GM21447 (cell line): ENCODE measurements around the gene FABP1.

Experiments used
- ATAC-seq: cut with Tn5 transposase; IDR thresholded peaks from one replicate; pipeline ENCODE4 v1.9.1; 2021; ENCODE audit not compliant: unreplicated experiment

FABP1 gene

DNA sequence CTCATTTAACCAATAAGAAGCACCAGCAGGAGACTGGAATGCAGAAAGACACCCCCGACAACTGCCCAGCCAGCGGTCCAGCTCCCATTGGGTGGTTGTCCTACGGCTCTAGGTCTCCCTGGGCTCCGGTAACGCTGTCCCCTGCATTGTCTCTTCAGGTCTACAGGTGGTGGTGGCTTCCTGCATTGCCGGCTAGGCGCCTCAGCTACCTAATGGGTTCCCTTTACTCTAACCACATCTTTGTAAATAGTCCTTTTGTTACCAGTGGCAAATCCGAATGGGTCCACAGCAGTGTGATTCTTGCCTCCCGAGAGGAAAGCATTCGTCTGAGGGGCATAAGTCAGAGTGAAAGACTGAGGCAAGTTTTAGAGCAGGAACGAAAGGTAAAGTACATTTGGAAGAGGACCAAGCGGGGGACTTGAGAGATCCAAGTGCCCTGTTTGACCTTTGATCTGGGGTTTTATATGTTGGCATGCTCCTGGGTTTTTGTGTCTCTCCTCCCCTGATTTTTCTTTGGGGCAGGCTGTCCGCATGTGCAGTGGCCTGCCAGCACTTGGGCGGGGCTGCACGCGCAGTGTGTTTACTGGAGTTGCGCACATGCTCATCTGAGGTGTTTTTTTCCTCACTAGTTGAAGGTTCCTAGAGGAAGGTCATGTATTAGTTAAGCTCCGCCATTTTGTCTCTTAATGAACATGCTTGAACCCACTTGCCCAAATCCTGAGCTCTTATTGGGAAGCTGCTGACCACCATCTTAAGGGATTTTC lies 11.0 kb downstream of the FABP1 start:
- no peak for ATAC-seq

DNA sequence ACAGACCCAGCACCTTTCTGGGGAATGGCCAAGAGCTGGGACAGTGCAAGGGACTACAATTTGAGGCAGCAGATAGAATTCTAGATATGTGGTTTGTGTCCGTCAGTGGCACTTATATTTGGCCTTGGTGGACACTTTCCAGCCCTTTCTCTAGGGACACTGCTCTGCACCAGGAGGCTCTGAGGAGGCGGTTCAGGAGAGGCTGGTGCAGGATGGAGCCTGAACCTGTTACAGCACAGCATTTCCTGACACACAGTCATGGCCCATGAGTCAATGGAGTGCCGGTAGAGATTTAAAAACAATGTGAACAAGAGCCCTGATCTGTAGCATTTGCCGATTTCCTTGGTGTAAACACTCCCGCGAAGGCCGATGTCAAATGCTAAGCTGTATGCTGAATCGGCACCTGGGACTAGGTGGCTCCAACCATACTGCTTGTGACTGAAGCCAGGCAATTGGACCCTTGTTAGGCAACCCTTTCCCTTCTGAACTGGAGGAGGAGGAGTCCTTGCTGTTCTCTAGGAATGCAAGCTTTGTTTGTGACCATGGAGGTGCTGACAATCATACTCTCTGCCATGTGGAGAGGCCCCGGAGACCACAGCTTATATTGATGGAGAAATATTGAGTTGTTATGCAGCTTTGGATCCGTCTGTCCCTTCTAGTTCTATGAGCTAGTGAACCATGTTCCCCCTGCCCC lies 11.9 kb downstream of the FABP1 start:
- ATAC-seq, result no peak

DNA sequence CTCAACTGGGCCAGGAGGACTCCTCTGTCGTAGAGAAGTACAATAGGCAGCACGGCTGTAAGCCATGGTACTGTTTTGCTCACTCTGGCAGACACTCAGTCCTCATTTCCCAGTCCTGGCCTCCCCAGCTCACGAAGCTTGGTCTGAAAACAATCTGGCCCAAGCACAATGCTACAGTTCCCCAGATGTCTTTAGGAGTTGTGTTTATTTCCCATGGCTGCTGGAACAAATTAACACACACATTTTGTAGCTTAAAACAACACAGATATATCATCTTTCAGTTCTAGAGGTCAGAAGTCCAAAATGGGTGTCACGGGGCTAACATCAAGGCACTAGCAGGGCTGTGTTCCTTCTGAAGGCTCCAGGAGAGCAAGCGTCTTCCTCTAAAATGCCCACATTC lies 13.0 kb downstream of the FABP1 start:
- no peak for ATAC-seq

DNA sequence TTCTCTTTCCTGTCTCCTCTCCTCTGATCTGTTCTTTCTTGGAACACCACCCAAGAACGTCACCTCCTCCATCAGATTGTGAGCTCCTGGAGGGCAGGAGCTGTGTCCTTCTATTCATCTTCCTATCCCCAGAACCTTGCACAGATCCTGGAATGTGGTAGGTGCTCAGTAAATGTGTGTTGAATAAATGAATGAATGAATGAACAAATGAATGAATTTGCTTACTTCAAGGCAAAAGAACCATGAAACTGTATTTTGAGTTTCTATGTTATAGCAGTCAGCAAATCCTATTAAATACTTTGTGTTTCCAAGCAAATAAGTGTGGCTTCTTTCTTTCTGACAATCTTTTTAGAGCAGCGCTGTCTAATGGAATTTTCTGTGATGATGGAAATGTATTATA lies 14.8 kb downstream of the FABP1 start:
- ATAC-seq, result no peak

DNA sequence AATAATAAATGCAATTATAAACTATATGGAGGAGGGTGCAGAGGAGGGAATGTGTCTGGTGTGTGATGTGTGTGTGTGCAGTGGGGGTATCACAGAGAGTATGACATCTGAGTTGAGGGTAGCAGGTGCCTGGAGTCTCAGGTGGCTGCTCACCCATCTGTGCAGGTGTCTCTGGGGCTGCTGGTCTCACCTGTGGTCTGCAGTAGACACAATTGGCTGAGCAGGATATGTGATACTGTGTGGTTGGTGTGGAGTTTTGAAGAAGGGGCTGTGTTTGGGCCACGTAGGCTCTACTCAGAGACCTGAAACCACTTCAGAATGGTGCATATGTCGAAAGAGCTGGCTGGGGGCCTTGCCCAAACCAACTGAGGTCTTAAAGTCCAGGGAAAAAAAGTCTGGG lies 17.0 kb downstream of the FABP1 start:
- no peak for ATAC-seq

DNA sequence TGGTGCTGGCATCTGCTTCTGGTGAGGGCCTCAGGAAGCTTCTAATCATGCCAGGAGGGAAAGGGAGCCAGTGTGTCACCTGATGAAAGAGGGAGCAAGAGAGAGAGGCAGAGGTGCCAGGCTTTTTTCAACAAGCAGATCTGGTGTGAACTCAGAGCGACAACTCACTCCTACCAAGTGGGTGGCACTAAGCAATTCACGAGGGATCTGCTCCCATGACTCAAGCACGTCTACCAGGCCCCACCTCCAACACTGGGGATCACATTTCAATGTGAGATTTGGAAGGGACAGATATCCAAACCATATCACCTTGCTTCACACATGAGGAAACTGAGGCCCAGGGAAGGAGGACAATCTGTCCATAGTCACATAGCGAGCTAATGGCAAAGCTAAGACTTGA lies 19.1 kb downstream of the FABP1 start:
- ATAC-seq, result no peak

DNA sequence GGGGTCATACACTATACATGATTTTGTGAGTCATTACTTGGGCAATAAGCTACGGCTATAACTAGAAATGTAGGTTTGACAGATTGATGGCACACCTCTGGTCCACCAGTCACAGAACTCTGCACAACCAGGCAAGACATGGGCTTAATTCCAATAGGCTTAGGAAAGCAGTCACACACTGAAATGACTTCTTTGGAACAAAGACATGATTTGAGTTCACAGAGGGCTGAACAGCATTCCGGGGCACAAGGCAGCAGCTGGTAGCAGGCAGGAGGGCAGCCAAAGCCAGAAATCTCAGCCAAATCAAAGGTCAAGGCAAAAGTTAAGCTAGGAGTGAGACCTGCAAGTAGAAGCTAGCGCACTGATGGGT lies 27.4 kb downstream of the FABP1 start:
- no peak for ATAC-seq

DNA sequence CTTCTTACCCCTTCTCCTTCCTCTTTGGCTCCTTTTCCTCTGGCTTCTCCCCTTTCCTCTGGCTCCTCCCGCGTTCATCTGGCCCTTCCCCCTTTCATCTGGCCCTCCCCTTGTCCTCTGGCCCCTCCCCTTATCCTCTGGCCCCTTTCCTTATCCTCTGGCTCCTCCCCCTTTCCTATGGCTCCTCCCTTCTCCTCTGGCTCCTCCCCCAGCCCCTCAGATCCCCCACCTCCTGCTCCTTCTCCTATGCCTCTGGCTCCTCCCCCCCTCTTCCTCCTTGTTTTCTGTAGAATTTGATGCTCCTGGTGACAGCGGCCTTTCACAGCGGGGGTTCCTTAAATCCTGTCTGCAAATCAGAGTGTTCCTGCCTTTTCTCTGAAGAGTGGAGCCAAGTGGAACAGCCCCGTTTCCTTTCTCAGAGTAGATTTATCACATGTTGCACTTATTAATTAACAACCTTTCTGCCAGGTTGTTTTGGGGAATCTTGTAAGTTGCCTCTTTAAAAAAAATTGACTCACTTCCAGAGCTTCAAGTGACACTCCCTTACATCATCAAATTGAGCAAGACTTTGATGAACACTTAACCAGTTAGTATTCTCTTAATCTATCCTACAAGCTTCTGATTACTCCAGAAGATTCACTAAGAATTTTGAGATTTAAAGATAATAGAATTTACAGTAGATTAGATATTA lies 27.9 kb downstream of the FABP1 start:
- no peak for ATAC-seq

DNA sequence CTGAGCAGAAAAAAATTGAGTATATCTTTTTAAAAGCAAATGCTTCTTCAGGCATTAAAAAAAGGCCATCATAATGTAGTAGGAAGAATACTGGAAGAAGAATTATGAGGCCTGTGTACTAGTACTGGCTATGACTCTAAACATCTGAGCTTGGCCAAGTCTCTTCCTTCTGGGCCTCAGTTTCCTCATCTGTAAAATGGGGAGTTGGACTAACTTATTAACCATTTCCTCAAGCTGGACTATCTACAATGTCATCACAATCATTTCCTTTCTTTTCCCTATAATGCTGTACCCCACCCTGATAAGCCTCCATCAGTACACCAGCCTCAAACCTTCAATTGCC lies 29.3 kb downstream of the FABP1 start:
- ATAC-seq, result no peak

DNA sequence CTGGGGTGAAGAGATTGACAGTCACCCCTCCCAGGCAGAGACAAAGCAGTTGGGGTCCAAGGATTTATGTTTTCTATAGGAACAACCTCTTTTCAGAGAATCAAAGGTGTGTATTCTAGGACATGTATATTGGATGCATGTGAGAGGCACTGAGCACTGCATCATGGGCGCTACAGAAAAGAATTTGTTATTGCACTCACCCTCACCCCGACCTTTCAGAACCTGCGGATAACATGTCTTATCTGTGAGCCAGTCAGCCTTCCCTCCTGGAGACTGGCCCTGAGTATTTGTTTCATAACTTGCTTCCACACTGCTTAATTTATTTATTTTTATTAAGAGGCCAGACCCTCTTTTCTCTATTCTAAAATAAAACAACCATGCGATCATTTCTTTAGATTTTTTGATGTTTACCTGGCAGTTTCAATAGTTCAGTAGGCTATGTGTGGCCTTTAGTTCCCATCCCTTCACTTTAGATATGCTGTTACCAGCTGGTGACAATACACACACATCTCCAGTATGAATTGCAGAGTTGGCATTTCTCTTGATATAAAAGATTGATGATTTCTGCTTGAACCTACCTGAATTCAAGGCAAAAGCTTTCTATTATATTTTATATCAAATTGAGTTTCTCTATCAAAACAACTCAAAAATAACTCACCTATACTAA lies 29.8 kb downstream of the FABP1 start:
- no peak for ATAC-seq

DNA sequence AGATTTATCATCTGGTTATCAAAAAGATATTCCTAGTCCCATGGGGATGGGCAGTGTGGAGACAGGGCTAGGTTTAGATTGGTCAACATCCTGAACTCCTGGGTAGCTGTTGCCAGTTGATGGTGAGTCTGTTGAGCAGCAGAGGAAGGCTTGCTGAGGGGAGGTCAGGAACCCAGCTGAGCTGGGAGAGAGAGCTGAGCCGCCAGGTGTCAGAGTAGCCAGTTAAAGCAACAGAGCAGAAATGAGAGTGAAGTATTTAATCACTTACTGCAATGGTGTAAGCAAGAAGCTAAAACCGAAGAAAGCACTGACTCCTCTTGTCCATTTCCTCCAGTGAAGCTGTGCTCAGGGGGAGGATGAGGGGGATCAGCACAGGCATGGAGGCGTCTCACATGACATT lies 30.7 kb downstream of the FABP1 start:
- ATAC-seq, result no peak

DNA sequence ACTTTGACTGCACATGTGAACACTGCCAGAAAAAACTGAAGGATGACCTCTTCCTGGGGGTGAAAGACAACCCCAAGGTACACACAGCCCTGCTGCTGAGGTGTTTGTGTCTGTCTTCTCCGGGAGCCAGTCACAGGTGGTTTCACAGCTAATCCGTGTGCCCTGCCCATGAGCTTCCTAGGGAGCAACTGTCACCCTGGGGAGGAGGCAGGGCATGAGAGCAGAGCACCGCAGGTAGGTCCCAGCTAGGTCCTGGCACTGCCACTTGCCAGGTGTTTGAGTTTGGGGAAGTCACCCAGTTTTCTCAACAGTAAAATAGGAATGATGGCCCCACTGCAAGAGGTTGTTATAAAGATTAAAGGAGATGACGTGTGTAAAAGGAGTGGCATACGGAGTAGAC lies 31.2 kb downstream of the FABP1 start:
- ATAC-seq, result no peak

DNA sequence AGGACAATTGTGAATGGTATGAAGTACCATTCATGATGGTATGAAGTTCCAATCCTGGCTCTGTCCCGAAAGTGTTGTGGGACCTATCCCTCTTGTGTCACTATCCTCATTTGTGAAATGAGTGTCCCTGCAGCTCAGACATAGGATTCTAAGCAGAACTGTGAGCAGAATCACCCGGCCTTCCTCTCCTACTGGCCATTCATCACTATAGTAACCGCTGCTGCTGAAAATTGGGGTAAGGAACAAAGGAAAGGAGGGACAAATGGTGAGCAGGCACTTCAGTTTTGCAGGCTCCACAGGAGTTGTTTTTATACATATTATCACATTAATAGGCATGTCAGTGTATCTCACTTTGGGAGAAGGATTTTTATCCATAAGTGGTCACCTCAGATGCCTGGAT lies 32.8 kb downstream of the FABP1 start:
- no peak for ATAC-seq

DNA sequence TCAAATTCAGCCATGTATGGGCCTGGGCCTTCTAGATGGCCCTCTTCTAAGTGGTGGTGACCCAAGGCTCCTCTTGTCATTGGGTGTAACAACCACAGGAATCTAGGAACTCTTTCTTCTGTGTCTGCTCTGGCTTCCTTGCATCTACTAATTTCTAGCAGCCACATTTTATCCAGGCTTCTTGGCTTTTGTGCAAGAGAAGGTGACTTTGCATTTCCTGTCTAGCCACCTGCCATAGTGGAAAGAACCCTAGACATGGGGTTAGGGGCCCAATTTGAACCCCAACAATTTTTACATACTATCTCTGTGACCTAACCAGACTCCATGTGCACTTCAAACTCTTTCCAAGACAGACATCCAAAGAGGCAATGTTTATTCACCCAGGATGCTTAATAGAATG lies 35.1 kb downstream of the FABP1 start:
- no peak for ATAC-seq

DNA sequence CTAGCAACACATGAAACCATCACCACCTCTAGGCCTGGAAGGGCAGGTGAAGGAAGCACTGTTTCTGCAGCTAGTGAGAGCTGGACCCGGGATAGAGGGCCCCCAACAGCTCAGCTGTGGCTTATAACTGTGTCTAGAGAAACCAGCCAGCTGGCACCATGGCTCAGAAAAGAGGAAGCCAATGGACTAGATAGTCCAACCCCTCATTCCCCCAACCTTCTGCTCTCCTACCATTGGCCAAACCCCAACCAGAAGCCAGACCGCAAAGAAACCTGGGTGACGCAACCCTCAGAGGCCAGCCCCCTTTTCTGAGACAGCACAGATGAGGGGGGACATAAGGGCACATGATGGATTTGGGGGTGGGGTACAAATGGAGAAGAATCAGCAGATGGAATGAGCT lies 35.9 kb downstream of the FABP1 start:
- ATAC-seq, result no peak

DNA sequence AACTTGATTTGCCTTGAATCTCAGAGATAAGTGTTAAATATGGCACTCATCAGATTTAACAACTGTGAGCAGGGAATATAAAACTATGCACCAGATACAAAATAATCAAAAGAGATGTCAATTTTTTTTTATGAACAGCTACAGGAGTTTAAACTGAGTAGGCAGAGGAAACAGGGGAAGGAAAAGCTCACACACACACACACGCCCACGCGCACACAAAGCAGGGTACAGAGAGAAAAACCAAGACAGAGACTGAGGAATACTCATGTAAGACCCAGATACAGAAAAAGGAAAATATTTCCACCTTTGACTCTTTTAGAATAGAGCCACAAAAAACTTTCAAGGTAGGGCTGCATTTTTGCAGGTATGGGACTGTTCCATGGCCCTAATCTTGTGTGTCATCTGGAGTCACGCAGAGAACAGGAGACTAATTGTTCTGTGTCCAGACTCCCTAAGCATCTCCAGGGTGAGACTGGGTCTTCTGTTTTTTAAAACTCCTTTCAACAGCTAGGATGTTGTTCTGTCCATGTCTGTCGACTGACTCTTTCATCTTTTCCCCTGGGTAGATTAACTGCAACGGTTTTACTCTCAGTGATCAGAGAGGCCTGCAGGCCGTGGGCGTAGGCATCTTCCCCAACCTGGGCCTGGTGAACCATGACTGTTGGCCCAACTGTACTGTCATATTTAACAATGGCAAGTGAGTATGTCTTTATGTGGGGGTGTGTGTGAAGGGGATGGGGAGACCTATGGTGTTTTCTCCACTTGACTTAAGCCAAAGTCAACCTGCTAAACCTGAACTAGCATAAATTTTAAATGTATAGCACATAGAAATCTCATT lies 37.2 kb downstream of the FABP1 start:
- ATAC-seq, result no peak

DNA sequence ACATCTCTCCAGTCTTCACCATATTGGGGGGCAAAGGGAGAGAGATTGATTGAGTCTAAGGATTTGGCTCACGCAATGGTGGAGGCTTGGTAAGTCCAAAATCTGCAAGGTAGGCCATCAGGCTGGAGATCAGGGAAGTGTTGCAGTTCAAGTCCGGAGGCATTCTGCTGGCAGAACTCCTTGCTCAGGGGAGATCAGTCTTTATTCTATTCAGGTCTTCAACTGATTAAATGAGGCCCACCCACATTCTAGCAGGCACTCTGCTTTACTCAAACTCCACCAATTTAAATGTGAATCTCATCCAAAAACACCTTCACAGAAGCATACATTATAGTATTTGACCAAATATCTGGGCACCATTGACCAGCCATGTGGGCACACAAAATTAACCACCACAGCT lies 38.9 kb downstream of the FABP1 start:
- no peak for ATAC-seq

DNA sequence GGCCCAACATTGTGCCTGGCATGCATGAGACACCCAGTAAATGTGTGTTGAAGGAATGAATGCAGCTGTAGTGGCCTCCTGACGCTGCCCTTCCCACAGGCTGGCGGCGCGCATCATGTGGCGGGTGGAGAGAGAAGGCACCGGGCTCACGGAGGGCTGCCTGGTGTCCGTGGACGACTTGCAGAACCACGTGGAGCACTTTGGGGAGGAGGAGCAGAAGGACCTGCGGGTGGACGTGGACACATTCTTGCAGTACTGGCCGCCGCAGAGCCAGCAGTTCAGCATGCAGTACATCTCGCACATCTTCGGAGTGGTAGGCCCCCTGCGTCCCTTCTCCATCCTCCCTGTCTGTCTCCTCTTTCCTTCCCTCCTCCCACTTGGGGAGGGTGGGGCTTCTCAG lies 40.1 kb downstream of the FABP1 start:
- ATAC-seq, result no peak

DNA sequence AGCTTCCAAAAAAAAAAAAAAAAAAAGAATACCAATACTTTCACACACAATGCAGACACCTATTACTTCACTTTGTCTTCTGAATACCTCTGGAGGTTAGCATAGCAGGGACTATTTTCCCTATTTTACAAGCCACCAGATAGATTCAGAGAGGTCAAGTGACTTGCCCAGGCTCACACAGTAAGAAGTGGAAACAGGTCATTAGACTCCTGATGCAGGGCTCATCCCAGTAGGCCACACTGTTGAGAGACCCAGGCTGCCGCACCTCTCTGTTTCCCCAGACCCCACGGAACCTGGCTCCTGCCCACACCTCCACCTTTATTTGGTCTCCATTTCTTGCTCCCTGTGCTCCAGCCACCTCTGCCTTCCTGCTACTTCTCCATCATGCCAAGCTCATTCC lies 40.8 kb downstream of the FABP1 start:
- no peak for ATAC-seq

DNA sequence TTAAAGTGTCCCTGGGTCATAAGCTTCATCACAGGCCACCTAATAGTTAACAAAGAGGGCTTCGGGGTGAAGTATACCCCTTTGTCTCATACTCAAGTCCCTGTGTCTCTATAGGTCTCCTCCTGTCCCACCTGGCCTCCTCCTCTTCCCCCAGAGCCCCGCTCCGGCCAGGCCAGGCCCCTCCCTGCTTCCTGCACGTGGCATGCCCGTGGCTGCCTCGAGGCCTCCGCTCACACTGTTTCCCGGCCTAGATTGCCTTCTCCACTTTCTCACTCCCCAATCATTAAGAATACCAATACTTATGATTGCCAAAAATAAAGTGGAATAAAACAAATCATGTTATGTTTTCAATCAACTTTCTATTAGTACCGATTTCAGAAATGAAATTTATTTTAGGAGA lies 41.5 kb downstream of the FABP1 start:
- no peak for ATAC-seq

DNA sequence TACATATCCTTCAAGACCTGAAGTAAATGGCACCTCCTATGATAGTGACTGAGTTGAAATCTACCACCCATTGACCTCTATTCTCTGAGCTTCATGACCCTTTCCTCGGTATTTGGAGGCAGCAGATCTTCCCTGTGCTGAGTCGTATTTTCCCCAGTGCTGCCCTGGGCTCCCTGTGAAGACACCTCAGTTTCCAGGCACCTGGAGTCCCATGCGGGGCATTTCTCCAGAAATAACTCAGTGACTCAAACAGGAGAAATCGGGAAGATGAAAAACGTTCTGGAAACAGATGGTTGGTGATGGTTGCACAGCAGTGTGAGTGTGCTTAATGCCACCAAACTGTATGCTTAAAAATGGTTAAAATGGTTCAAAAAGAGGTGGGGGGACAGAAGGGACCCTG lies 42.3 kb downstream of the FABP1 start:
- ATAC-seq, result no peak
